Measurements from ENCODE around the gene STOM. TPM values are rescaled to one million over a fixed set of nuclear protein-coding genes. Genes with fewer than 3 reads are reported as not detected.

The STOM gene
- total and polyA plus RNA-seq, 2 donors (not counting 1 experiment from before 2014, with no cell fraction given): 2.7 to 6.1 TPM

DNA sequence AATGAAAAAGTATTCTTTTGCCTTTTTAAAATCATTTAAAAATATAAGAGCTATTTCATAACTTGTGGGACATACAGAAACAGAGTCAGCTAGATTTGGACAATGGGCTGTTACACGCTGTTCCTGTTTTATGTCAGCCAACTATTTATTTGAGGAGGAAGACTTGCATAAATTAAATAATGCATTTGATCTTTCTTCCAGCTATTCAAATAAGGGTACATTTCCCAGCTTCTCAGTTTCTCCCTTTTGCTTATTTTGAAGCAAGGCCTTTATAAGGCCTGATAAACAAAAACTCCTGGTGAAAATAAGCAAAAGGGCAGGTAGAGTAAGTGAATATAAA is 6.5 kb downstream of the STOM start:
- no peak overlapping the region for H2AFZ ChIP-seq (ENCODE audit: insufficient read depth, low read depth, low read length, poor library complexity, severe bottlenecking)
- no peak overlapping the region for H3K27ac ChIP-seq (ENCODE audit: low read length in 2 of 2)
- H3K4me1 ChIP-seq (ENCODE audit: control insufficient read depth in 2 of 2, insufficient read depth in 2 of 2, low read length in 2 of 2): peaks cover 5 to 16% of the 10 kb centered on the region in 2 donors
- ChIA-PET CTCF (interaction anchor here (0.7 to 3.3 kb wide), 4 partner anchors 12 to 43 kb away, joined by 3 to 23 read pairs (median 3); no protein-coding TSS in a partner anchor), POLR2A (no interaction called here)
- no CpG with 5 or more reads among the region's 1 CpG for WGBS (ENCODE audit: insufficient coverage)
- H3K36me3 ChIP-seq (replicated peaks in 1 of 2; ENCODE audit: control extremely low read depth in 1 of 2, control insufficient read depth in 1 of 2, extremely low read depth in 1 of 2, insufficient read depth in 2 of 2, low read length in 1 of 2): no peaks in the 10 kb centered on the region
- no peaks in the 10 kb centered on the region for H3K27me3 Mint-ChIP-seq
- H3K9me3 ChIP-seq (ENCODE audit: control extremely low read depth in 1 of 3, control insufficient read depth in 2 of 3, insufficient read depth in 1 of 3, low read length in 2 of 3): no peaks in the 10 kb centered on the region
- H3K27me3 ChIP-seq (replicated peaks in 1 of 4; ENCODE audit: control extremely low read depth in 1 of 4, control insufficient read depth in 3 of 4, insufficient read depth in 4 of 4, low read length in 3 of 4): no peaks in the 10 kb centered on the region
- H3K27ac Mint-ChIP-seq: no peak overlapping the region
- no peak overlapping the region for H3K4me3 ChIP-seq (ENCODE audit: control extremely low read depth in 1 of 5, extremely low read depth in 1 of 5, insufficient read depth in 1 of 5, low read depth in 2 of 5, low read length in 4 of 5)
- H3K4me2 ChIP-seq (replicated peaks; ENCODE audit: low read depth, low read length, poor library complexity, severe bottlenecking): no peak overlapping the region
- H3K79me2 ChIP-seq (ENCODE audit: control insufficient read depth, insufficient read depth, low read length): peaks cover 2% of the 10 kb centered on the region
- TF ChIP-seq, protein P1, sequence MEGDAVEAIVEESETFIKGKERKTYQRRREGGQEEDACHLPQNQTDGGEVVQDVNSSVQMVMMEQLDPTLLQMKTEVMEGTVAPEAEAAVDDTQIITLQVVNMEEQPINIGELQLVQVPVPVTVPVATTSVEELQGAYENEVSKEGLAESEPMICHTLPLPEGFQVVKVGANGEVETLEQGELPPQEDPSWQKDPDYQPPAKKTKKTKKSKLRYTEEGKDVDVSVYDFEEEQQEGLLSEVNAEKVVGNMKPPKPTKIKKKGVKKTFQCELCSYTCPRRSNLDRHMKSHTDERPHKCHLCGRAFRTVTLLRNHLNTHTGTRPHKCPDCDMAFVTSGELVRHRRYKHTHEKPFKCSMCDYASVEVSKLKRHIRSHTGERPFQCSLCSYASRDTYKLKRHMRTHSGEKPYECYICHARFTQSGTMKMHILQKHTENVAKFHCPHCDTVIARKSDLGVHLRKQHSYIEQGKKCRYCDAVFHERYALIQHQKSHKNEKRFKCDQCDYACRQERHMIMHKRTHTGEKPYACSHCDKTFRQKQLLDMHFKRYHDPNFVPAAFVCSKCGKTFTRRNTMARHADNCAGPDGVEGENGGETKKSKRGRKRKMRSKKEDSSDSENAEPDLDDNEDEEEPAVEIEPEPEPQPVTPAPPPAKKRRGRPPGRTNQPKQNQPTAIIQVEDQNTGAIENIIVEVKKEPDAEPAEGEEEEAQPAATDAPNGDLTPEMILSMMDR (IDR thresholded peaks at IDR 0.05): no peak
- TF ChIP-seq EZH2 (IDR thresholded peaks at IDR 0.05; ENCODE audit: borderline replicate concordance, insufficient read depth, low read depth, low read length, poor library complexity, severe bottlenecking): no peak
- no peaks in the 10 kb centered on the region for H3K9me3 Mint-ChIP-seq (ENCODE audit: insufficient read depth)
- peaks cover 22% of the 10 kb centered on the region for H3K4me1 Mint-ChIP-seq
- intact Hi-C loops (cut with micrococcal nuclease): no loop called here
- H4K20me1 ChIP-seq (ENCODE audit: control insufficient read depth, insufficient read depth, low read length, poor library complexity, severe bottlenecking): no peaks in the 10 kb centered on the region
- DNase-seq: no peak
- H3K4me3 Mint-ChIP-seq: no peak overlapping the region
- ATAC-seq (ENCODE audit: low read depth): no peak
- H3K9ac ChIP-seq (ENCODE audit: low read length): no peak overlapping the region

DNA sequence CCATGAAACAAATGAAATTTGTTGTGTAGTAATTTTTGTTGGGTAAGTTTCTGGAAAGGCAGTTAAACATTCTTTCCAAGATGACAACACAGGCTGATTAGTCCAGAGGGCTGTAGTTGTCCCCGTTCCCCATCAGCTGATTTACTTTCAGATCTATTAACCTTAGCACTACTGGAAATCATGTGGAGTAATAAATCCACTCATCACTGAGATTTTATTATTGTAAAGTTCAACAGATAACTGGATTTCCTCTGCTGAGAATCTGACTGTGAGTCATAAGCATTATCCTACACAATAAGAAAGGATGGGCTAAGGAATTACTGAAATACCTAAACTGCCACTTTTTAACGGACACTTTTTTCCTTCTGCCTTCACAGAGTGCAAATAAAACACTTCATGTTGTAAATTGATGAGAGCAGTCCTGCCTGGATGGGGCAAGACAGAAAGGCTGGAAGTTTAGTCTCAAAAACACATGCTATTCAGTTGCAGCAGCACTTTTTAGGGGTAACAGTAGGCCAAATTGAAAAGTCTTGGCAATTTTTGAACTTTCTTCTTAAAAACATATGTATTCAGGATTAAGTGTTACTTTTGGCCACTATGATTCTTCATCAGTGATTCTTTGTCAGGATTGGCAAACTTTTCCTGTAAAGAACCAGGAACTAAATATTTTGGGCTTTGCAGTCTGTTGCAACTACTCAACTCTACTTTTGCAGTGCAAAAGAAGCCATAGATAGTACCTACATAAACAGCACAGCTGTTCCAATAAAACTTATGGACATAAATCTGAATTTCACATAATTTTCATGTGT is 7.0 kb downstream of the STOM start:
- intact Hi-C loops (cut with micrococcal nuclease): no loop called here
- H3K9me3 Mint-ChIP-seq (ENCODE audit: insufficient read depth): no peaks in the 10 kb centered on the region
- H3K4me3 ChIP-seq (ENCODE audit: control extremely low read depth in 1 of 5, extremely low read depth in 1 of 5, insufficient read depth in 1 of 5, low read depth in 2 of 5, low read length in 4 of 5): no peak overlapping the region
- H3K36me3 ChIP-seq (replicated peaks in 1 of 2; ENCODE audit: control extremely low read depth in 1 of 2, control insufficient read depth in 1 of 2, extremely low read depth in 1 of 2, insufficient read depth in 2 of 2, low read length in 1 of 2): no peaks in the 10 kb centered on the region
- peaks cover 21% of the 10 kb centered on the region for H3K4me1 Mint-ChIP-seq
- no peaks in the 10 kb centered on the region for H3K9me3 ChIP-seq (ENCODE audit: control extremely low read depth in 1 of 3, control insufficient read depth in 2 of 3, insufficient read depth in 1 of 3, low read length in 2 of 3)
- no peak overlapping the region for H3K4me2 ChIP-seq (replicated peaks; ENCODE audit: low read depth, low read length, poor library complexity, severe bottlenecking)
- H4K20me1 ChIP-seq (ENCODE audit: control insufficient read depth, insufficient read depth, low read length, poor library complexity, severe bottlenecking): no peaks in the 10 kb centered on the region
- H2AFZ ChIP-seq (ENCODE audit: insufficient read depth, low read depth, low read length, poor library complexity, severe bottlenecking): no peak overlapping the region
- peaks cover 3 to 15% of the 10 kb centered on the region in 2 donors for H3K4me1 ChIP-seq (ENCODE audit: control insufficient read depth in 2 of 2, insufficient read depth in 2 of 2, low read length in 2 of 2)
- no CpG with 5 or more reads among the region's 2 CpGs for WGBS (ENCODE audit: insufficient coverage)
- ChIA-PET POLR2A (no interaction called here), CTCF (interaction anchor here (0.7 to 3.3 kb wide), 3 partner anchors 14 to 43 kb away, joined by 3 to 23 read pairs (median 3); no protein-coding TSS in a partner anchor)
- ATAC-seq (ENCODE audit: low read depth): no peak
- H3K79me2 ChIP-seq (ENCODE audit: control insufficient read depth, insufficient read depth, low read length): no peaks in the 10 kb centered on the region
- H3K27ac ChIP-seq (ENCODE audit: low read length in 2 of 2): no peak overlapping the region
- no peak overlapping the region for H3K4me3 Mint-ChIP-seq
- DNase-seq: no peak
- TF ChIP-seq, protein P1 (IDR thresholded peaks at IDR 0.05): no peak
- TF ChIP-seq EZH2 (IDR thresholded peaks at IDR 0.05; ENCODE audit: borderline replicate concordance, insufficient read depth, low read depth, low read length, poor library complexity, severe bottlenecking): no peak
- H3K9ac ChIP-seq (ENCODE audit: low read length): no peak overlapping the region
- no peaks in the 10 kb centered on the region for H3K27me3 ChIP-seq (replicated peaks in 1 of 4; ENCODE audit: control extremely low read depth in 1 of 4, control insufficient read depth in 3 of 4, insufficient read depth in 4 of 4, low read length in 3 of 4)
- H3K27me3 Mint-ChIP-seq: no peaks in the 10 kb centered on the region
- H3K27ac Mint-ChIP-seq: no peak overlapping the region

Data from B cell (primary cell).